NCI-H510A (cell line): ENCODE measurements around the gene ZFHX2.

ENCODE experiments used
- DNase-seq: peaks from one replicate; lab custom pipeline; 2025; lab: John Stamatoyannopoulos, UW

Gene ZFHX2

GRCh38 chr14:23572836-23573235, 21.3 kb upstream of the ZFHX2 start:
- DNase-seq, result no peak

- DNase-seq, result no peak
Measured at GRCh38 chr14:23572524-23572828, 20.9 kb upstream of the ZFHX2 start.

- no peak for DNase-seq
Measured at GRCh38 chr14:23571701-23572523, 20.3 kb upstream of the ZFHX2 start.

GRCh38 chr14:23570806-23571483, 19.4 kb upstream of the ZFHX2 start:
- no peak for DNase-seq

- DNase-seq, result peak; percentile 79
Measured at GRCh38 chr14:23569443-23570151, 18.0 kb upstream of the ZFHX2 start.

- DNase-seq, result no peak
Measured at GRCh38 chr14:23568600-23569331, 17.2 kb upstream of the ZFHX2 start.

- no peak for DNase-seq
Measured at GRCh38 chr14:23568021-23568599, 16.5 kb upstream of the ZFHX2 start.

- DNase-seq, result peak; percentile 89
Measured at GRCh38 chr14:23567186-23568020, 15.8 kb upstream of the ZFHX2 start, which contains the start of gene AP1G2. AP1G2 (minus strand) TSS chr14:23567791; CDS start chr14:23567314, 477 bp downstream.

- DNase-seq, result no peak
Measured at GRCh38 chr14:23566778-23567185, 15.2 kb upstream of the ZFHX2 start.

GRCh38 chr14:23566112-23566777, 14.7 kb upstream of the ZFHX2 start:
- no peak for DNase-seq

GRCh38 chr14:23565626-23566025, 14.1 kb upstream of the ZFHX2 start:
- no peak for DNase-seq

- DNase-seq, result no peak
Measured at GRCh38 chr14:23564876-23565275, 13.3 kb upstream of the ZFHX2 start.

- DNase-seq, result no peak
Measured at GRCh38 chr14:23564181-23564812, 12.7 kb upstream of the ZFHX2 start.

- DNase-seq, result no peak
Measured at GRCh38 chr14:23563473-23564180, 12.1 kb upstream of the ZFHX2 start.

- no peak for DNase-seq
Measured at GRCh38 chr14:23562822-23563472, 11.4 kb upstream of the ZFHX2 start.

- no peak for DNase-seq
Measured at GRCh38 chr14:23561873-23562821, 10.6 kb upstream of the ZFHX2 start.

GRCh38 chr14:23561259-23561658, 9.7 kb upstream of the ZFHX2 start:
- DNase-seq, result no peak
